Tibial nerve (tissue), 4 donors: ENCODE data around the gene PDPN. TPM values are rescaled to one million over a fixed set of nuclear protein-coding genes. Genes with fewer than 3 reads are reported as not detected.

ENCODE experiments used
- DNase-seq, 2 donors: peaks; one replicate each; pipeline ENCODE4 v3.0.0-alpha.2; 2019; ENCODE audit warnings: low spot score in 2 of 2
- H3K27ac ChIP-seq, 4 donors: fragments of 200-600 bp; sonication (generic) in 3 of 4; one replicate each; pipeline ENCODE4 v1.5.1; 2017 to 2019; ENCODE audit warnings: mild to moderate bottlenecking in 1 of 4
- H3K27me3 ChIP-seq, 2 donors: fragments of 200-600 bp; sonication (generic) in 1 of 2; one replicate each; pipeline versions ENCODE4 v1.5.1 to v1.6.0; 2017 to 2019
- H3K36me3 ChIP-seq, 3 donors: fragments of 200-600 bp; sonication (generic); one replicate each; pipeline ENCODE4 v1.5.1; 2018 to 2019
- H3K4me1 ChIP-seq, 4 donors: fragments of 200-600 bp; sonication (generic) in 3 of 4; one replicate each; pipeline ENCODE4 v1.5.1; 2017 to 2019
- H3K4me3 ChIP-seq, 4 donors: fragments of 200-600 bp; sonication (generic) in 3 of 4; one replicate each; pipeline ENCODE4 v1.5.1; 2017 to 2019; ENCODE audit warnings: mild to moderate bottlenecking in 1 of 4, moderate library complexity in 1 of 4
- H3K9me3 ChIP-seq, 4 donors: fragments of 200-600 bp; sonication (generic) in 3 of 4; one replicate each; pipeline ENCODE4 v1.5.1; 2017 to 2019
- CTCF ChIP-seq, 5 experiments: fragments of 200-600 bp in 3 of 5; fragments of 450-650 bp in 2 of 5; sonication (generic) in 3 of 5; IDR thresholded peaks; one replicate each; pipeline ENCODE4 v1.5.1; 2016 to 2019; ENCODE audit warnings: antibody characterized with exemption in 5 of 5, mild to moderate bottlenecking in 3 of 5, moderate library complexity in 2 of 5
- EP300 ChIP-seq, 2 donors: sonication (generic); formaldehyde crosslinking; IDR thresholded peaks; one replicate each; pipeline ENCODE4 v1.6.1; 2017; ENCODE audit warnings: antibody characterized with exemption in 2 of 2, mild to moderate bottlenecking in 1 of 2
- POLR2A ChIP-seq, 2 donors: fragments of 450-650 bp; IDR thresholded peaks; one replicate each; pipeline ENCODE4 v1.6.1; 2017; ENCODE audit warnings: antibody characterized with exemption in 2 of 2, mild to moderate bottlenecking in 2 of 2, moderate library complexity in 2 of 2
- WGBS, 2 donors: methylation state at CpG; one replicate each; pipeline ENCODE4 v1.1.5; 2018; 5-methylcytosine and 5-hydroxymethylcytosine counted together
- total RNA-seq, 4 donors: library from RNA; depleted of rRNA; stranded (reverse); fragments of >200 nt; gene quantifications; one replicate each; pipeline ENCODE4 v1.1.0, GENCODE V29; 2016

The PDPN gene, protein sequence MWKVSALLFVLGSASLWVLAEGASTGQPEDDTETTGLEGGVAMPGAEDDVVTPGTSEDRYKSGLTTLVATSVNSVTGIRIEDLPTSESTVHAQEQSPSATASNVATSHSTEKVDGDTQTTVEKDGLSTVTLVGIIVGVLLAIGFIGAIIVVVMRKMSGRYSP
- 10 to 100 TPM; 16.2 to 25.7 (median 21.2) TPM for total RNA-seq

DNA sequence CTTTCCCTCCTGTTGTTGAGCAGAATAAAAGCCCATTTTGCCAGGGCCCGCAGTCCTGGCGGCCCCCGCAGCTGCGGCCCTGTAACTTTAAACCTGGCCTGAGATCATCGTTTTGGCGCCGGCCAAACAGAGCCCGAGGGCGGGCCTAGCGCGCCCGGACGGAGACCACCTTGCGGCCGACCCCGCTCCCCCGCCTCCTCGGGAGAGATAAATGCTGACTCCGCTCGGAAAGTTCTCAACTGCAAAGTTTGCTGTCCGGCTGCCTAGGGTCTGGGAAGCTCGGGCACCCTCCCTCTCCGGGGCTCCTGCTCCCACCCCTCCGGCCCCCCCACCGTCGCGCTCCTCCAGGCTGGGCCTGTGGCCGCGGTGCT, at the start of gene PDPN:
TSS of gene PDPN (plus strand) at position 238 of the 371 bp plus-strand sequence. CDS start 202 bp downstream, outside the sequence.
- no peaks in the 10 kb centered on the region for H3K36me3 ChIP-seq
- peak within 1 kb of the TSS; percentile 81 to 95 (median 87) for H3K27ac ChIP-seq
- TF ChIP-seq CTCF (IDR thresholded peaks at IDR 0.05), result no peak
- peak in 1 of 2 donors; percentile 47 for TF ChIP-seq EP300 (IDR thresholded peaks at IDR 0.05)
- peak in 1 of 2 donors; percentile 14 for TF ChIP-seq POLR2A (IDR thresholded peaks at IDR 0.05)
- H3K4me3 ChIP-seq, result peak within 1 kb of the TSS; percentile 38 to 62 (median 54)
- peaks cover 0 to 8% of the 10 kb centered on the region in 2 donors for H3K27me3 ChIP-seq
- no peaks in the 10 kb centered on the region for H3K9me3 ChIP-seq
- peaks cover 0 to 54% (median 21%) of the 10 kb centered on the region in 4 donors for H3K4me1 ChIP-seq
- 0 to 1% methylated on average over 29 of the region's 29 CpGs for WGBS, 2 donors
- DNase-seq, result no peak

DNA sequence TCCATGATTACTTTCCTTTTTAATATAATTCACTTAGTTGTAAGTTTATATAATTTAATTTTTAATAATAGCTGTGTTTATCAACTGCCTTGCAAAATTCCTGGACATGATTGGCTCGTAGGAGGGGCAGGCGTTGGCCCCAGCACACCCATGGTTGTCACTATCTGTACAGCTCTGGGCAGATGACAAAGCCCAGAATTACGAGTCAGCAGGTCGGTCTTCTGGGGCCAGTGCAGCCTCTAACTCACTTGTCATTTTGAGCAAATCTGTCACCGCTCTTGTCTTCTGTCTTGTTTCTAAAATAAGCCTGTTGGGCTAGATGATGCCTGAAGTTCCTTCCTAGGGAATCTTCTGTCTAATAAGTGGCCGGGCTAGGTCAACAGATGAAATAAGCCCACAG, 48.4 kb upstream of the PDPN start:
- WGBS, 2 donors, result 89 to 90% methylated on average over 6 of the region's 6 CpGs
- no peak for DNase-seq

GRCh38 chr1:13536571-13536970, 47.1 kb upstream of the PDPN start:
- H3K9me3 ChIP-seq, result no peaks in the 10 kb centered on the region
- H3K27me3 ChIP-seq, result no peaks in the 10 kb centered on the region
- H3K27ac ChIP-seq, result no peak overlapping the region
- no peaks in the 10 kb centered on the region for H3K36me3 ChIP-seq
- WGBS, 2 donors, result 42 to 54% methylated on average over 4 of the region's 4 CpGs
- DNase-seq, result no peak
- H3K4me1 ChIP-seq, result no peaks in the 10 kb centered on the region
- TF ChIP-seq POLR2A (IDR thresholded peaks at IDR 0.05), result no peak
- no peak for TF ChIP-seq CTCF (IDR thresholded peaks at IDR 0.05)
- no peak overlapping the region for H3K4me3 ChIP-seq

More for the DNA sequence above, 48.4 kb upstream of the PDPN start:
- no peaks in the 10 kb centered on the region for H3K9me3 ChIP-seq
- H3K27me3 ChIP-seq, result no peaks in the 10 kb centered on the region
- H3K4me1 ChIP-seq, result no peaks in the 10 kb centered on the region
- TF ChIP-seq POLR2A (IDR thresholded peaks at IDR 0.05), result no peak
- TF ChIP-seq CTCF (IDR thresholded peaks at IDR 0.05), result no peak
- no peak for TF ChIP-seq EP300 (IDR thresholded peaks at IDR 0.05)
- H3K36me3 ChIP-seq, result no peaks in the 10 kb centered on the region
- H3K4me3 ChIP-seq, result no peak overlapping the region
- no peak overlapping the region for H3K27ac ChIP-seq

GRCh38 chr1:13538832-13539231, 44.8 kb upstream of the PDPN start:
- 96 to 97% methylated on average over 2 of the region's 2 CpGs for WGBS, 2 donors
- no peaks in the 10 kb centered on the region for H3K9me3 ChIP-seq

More at GRCh38 chr1:13538832-13539231, 44.8 kb upstream of the PDPN start:
- no peaks in the 10 kb centered on the region for H3K27me3 ChIP-seq
- DNase-seq, result no peak
- no peak for TF ChIP-seq CTCF (IDR thresholded peaks at IDR 0.05)
- TF ChIP-seq POLR2A (IDR thresholded peaks at IDR 0.05), result no peak
- no peak for TF ChIP-seq EP300 (IDR thresholded peaks at IDR 0.05)
- H3K27ac ChIP-seq, result no peak overlapping the region
- peaks cover 0 to under 1% (median 0%) of the 10 kb centered on the region in 4 donors for H3K4me1 ChIP-seq
- no peaks in the 10 kb centered on the region for H3K36me3 ChIP-seq
- no peak overlapping the region for H3K4me3 ChIP-seq
